ENCODE measurements around the gene FAM184A.

- TF ChIP-seq CTCF (conservative IDR thresholded peaks at IDR 0.05; ENCODE audit: low read length) (no peak), EZH2phosphoT487 (IDR thresholded peaks at IDR 0.05; ENCODE audit: borderline replicate concordance, low read depth, low read length) (no peak)
Measured at GRCh38 chr6:119022796-119023195, 55.7 kb downstream of the FAM184A start.

Data from OCI-LY7 (cell line).